NT2/D1 (cell line): Measurements from ENCODE around the gene GPR146.
"Not testable (repeated sequence)": the region's sequence is repeated elsewhere in the genome, so short reads cannot be mapped to it uniquely, and the experiment has no call there.

ENCODE experiments used
- YY1 ChIP-seq: IDR thresholded peaks from 2 replicates; pipeline ENCODE4 v1.6.1; 2011; ENCODE audit not compliant: insufficient read length, insufficient read depth
- ZNF274 ChIP-seq: IDR thresholded peaks from 2 replicates; pipeline ENCODE4 v1.6.1; 2011; ENCODE audit warnings: mild to moderate bottlenecking, low read depth, low read length

- TF ChIP-seq YY1, ZNF274: not testable (repeated sequence)
These were observed 41.9 kb upstream of the GPR146 start for GRCh38 chr7:1002445-1002844.
